ENCODE data around the gene TMPRSS2.

The TMPRSS2 gene

GRCh38 chr21:41446586-41446985 is 61.4 kb downstream of the TMPRSS2 start:
- Histone ChIP-seq H3K4me1 (ENCODE audit: control insufficient read depth, insufficient read depth, low read length) (no peaks in the 10 kb centered on the region), H3K27ac (ENCODE audit: low read depth, low read length) (no peak overlapping the region), H3K9ac (ENCODE audit: low read length) (no peak overlapping the region), H3K36me3 (ENCODE audit: control insufficient read depth, insufficient read depth, low read length) (no peaks in the 10 kb centered on the region), H3K9me3 (ENCODE audit: control insufficient read depth, insufficient read depth, low read depth, low read length) (no peaks in the 10 kb centered on the region), H3K27me3 (ENCODE audit: control insufficient read depth, insufficient read depth, low read length) (no peaks in the 10 kb centered on the region), H3K4me3 (ENCODE audit: low read depth, low read length) (no peak overlapping the region)

GRCh38 chr21:41445465-41445862 is 62.5 kb downstream of the TMPRSS2 start:
- H3K4me1 ChIP-seq (ENCODE audit: control insufficient read depth, insufficient read depth, low read length), result no peaks in the 10 kb centered on the region
- H3K27me3 ChIP-seq (ENCODE audit: control insufficient read depth, insufficient read depth, low read length), result no peaks in the 10 kb centered on the region
- H3K27ac ChIP-seq (ENCODE audit: low read depth, low read length), result no peak overlapping the region
- H3K9ac ChIP-seq (ENCODE audit: low read length), result no peak overlapping the region
- H3K36me3 ChIP-seq (ENCODE audit: control insufficient read depth, insufficient read depth, low read length), result no peaks in the 10 kb centered on the region
- no peaks in the 10 kb centered on the region for H3K9me3 ChIP-seq (ENCODE audit: control insufficient read depth, insufficient read depth, low read depth, low read length)
- H3K4me3 ChIP-seq (ENCODE audit: low read depth, low read length), result no peak overlapping the region

GRCh38 chr21:41444703-41445464 is 63.1 kb downstream of the TMPRSS2 start:
- H3K27me3 ChIP-seq (ENCODE audit: control insufficient read depth, insufficient read depth, low read length), result no peaks in the 10 kb centered on the region
- H3K9me3 ChIP-seq (ENCODE audit: control insufficient read depth, insufficient read depth, low read depth, low read length), result no peaks in the 10 kb centered on the region
- no peak overlapping the region for H3K9ac ChIP-seq (ENCODE audit: low read length)
- H3K27ac ChIP-seq (ENCODE audit: low read depth, low read length), result no peak overlapping the region
- no peak overlapping the region for H3K4me3 ChIP-seq (ENCODE audit: low read depth, low read length)
- no peaks in the 10 kb centered on the region for H3K36me3 ChIP-seq (ENCODE audit: control insufficient read depth, insufficient read depth, low read length)
- H3K4me1 ChIP-seq (ENCODE audit: control insufficient read depth, insufficient read depth, low read length), result no peaks in the 10 kb centered on the region

GRCh38 chr21:41443562-41443961 is 64.4 kb downstream of the TMPRSS2 start:
- Histone ChIP-seq H3K27ac (ENCODE audit: low read depth, low read length) (no peak overlapping the region), H3K4me3 (ENCODE audit: low read depth, low read length) (no peak overlapping the region), H3K9me3 (ENCODE audit: control insufficient read depth, insufficient read depth, low read depth, low read length) (no peaks in the 10 kb centered on the region), H3K4me1 (ENCODE audit: control insufficient read depth, insufficient read depth, low read length) (no peaks in the 10 kb centered on the region), H3K27me3 (ENCODE audit: control insufficient read depth, insufficient read depth, low read length) (no peaks in the 10 kb centered on the region), H3K9ac (ENCODE audit: low read length) (no peak overlapping the region), H3K36me3 (ENCODE audit: control insufficient read depth, insufficient read depth, low read length) (no peaks in the 10 kb centered on the region)

GRCh38 chr21:41442481-41443186 is 65.3 kb downstream of the TMPRSS2 start:
- H3K27me3 ChIP-seq (ENCODE audit: control insufficient read depth, insufficient read depth, low read length), result no peaks in the 10 kb centered on the region
- no peaks in the 10 kb centered on the region for H3K9me3 ChIP-seq (ENCODE audit: control insufficient read depth, insufficient read depth, low read depth, low read length)
- H3K4me1 ChIP-seq (ENCODE audit: control insufficient read depth, insufficient read depth, low read length), result no peaks in the 10 kb centered on the region
- no peaks in the 10 kb centered on the region for H3K36me3 ChIP-seq (ENCODE audit: control insufficient read depth, insufficient read depth, low read length)
- H3K27ac ChIP-seq (ENCODE audit: low read depth, low read length), result no peak overlapping the region
- no peak overlapping the region for H3K9ac ChIP-seq (ENCODE audit: low read length)
- H3K4me3 ChIP-seq (ENCODE audit: low read depth, low read length), result no peak overlapping the region

GRCh38 chr21:41441546-41441945 is 66.4 kb downstream of the TMPRSS2 start:
- Histone ChIP-seq H3K4me3 (ENCODE audit: low read depth, low read length) (no peak overlapping the region), H3K9ac (ENCODE audit: low read length) (no peak overlapping the region), H3K27me3 (ENCODE audit: control insufficient read depth, insufficient read depth, low read length) (no peaks in the 10 kb centered on the region), H3K9me3 (ENCODE audit: control insufficient read depth, insufficient read depth, low read depth, low read length) (no peaks in the 10 kb centered on the region), H3K36me3 (ENCODE audit: control insufficient read depth, insufficient read depth, low read length) (no peaks in the 10 kb centered on the region), H3K27ac (ENCODE audit: low read depth, low read length) (no peak overlapping the region), H3K4me1 (ENCODE audit: control insufficient read depth, insufficient read depth, low read length) (no peaks in the 10 kb centered on the region)

GRCh38 chr21:41439248-41439647 is 68.7 kb downstream of the TMPRSS2 start:
- Histone ChIP-seq H3K27me3 (ENCODE audit: control insufficient read depth, insufficient read depth, low read length) (no peaks in the 10 kb centered on the region), H3K4me1 (ENCODE audit: control insufficient read depth, insufficient read depth, low read length) (no peaks in the 10 kb centered on the region), H3K4me3 (ENCODE audit: low read depth, low read length) (no peak overlapping the region), H3K9ac (ENCODE audit: low read length) (no peak overlapping the region), H3K9me3 (ENCODE audit: control insufficient read depth, insufficient read depth, low read depth, low read length) (0 out of 2 replicates have a peak, but pooled peaks cover 5% of the 10 kb centered on the region), H3K27ac (ENCODE audit: low read depth, low read length) (no peak overlapping the region), H3K36me3 (ENCODE audit: control insufficient read depth, insufficient read depth, low read length) (no peaks in the 10 kb centered on the region)

- H3K27me3 ChIP-seq (ENCODE audit: control insufficient read depth, insufficient read depth, low read length), result no peaks in the 10 kb centered on the region
- H3K36me3 ChIP-seq (ENCODE audit: control insufficient read depth, insufficient read depth, low read length), result no peaks in the 10 kb centered on the region
- 0 out of 2 replicates have a peak, but pooled peaks cover 5% of the 10 kb centered on the region for H3K9me3 ChIP-seq (ENCODE audit: control insufficient read depth, insufficient read depth, low read depth, low read length)
- H3K4me3 ChIP-seq (ENCODE audit: low read depth, low read length), result no peak overlapping the region
- H3K9ac ChIP-seq (ENCODE audit: low read length), result no peak overlapping the region
- no peaks in the 10 kb centered on the region for H3K4me1 ChIP-seq (ENCODE audit: control insufficient read depth, insufficient read depth, low read length)
- H3K27ac ChIP-seq (ENCODE audit: low read depth, low read length), result no peak overlapping the region
Measured at GRCh38 chr21:41438425-41439113, 69.4 kb downstream of the TMPRSS2 start.

- H3K4me3 ChIP-seq (ENCODE audit: low read depth, low read length), result no peak overlapping the region
- no peak overlapping the region for H3K27ac ChIP-seq (ENCODE audit: low read depth, low read length)
- H3K27me3 ChIP-seq (ENCODE audit: control insufficient read depth, insufficient read depth, low read length), result no peaks in the 10 kb centered on the region
- H3K4me1 ChIP-seq (ENCODE audit: control insufficient read depth, insufficient read depth, low read length), result 0 out of 2 replicates have a peak, but pooled peaks cover 5% of the 10 kb centered on the region
- 0 out of 2 replicates have a peak, but pooled peaks cover 5% of the 10 kb centered on the region for H3K9me3 ChIP-seq (ENCODE audit: control insufficient read depth, insufficient read depth, low read depth, low read length)
- H3K9ac ChIP-seq (ENCODE audit: low read length), result no peak overlapping the region
- no peaks in the 10 kb centered on the region for H3K36me3 ChIP-seq (ENCODE audit: control insufficient read depth, insufficient read depth, low read length)
Measured at GRCh38 chr21:41437729-41438128, 70.2 kb downstream of the TMPRSS2 start.

- 0 out of 2 replicates have a peak, but pooled peaks cover 5% of the 10 kb centered on the region for H3K4me1 ChIP-seq (ENCODE audit: control insufficient read depth, insufficient read depth, low read length)
- no peaks in the 10 kb centered on the region for H3K36me3 ChIP-seq (ENCODE audit: control insufficient read depth, insufficient read depth, low read length)
- H3K27ac ChIP-seq (ENCODE audit: low read depth, low read length), result no peak overlapping the region
- H3K27me3 ChIP-seq (ENCODE audit: control insufficient read depth, insufficient read depth, low read length), result no peaks in the 10 kb centered on the region
- no peak overlapping the region for H3K4me3 ChIP-seq (ENCODE audit: low read depth, low read length)
- 0 out of 2 replicates have a peak, but pooled peaks cover 5% of the 10 kb centered on the region for H3K9me3 ChIP-seq (ENCODE audit: control insufficient read depth, insufficient read depth, low read depth, low read length)
- H3K9ac ChIP-seq (ENCODE audit: low read length), result no peak overlapping the region
Measured at GRCh38 chr21:41435706-41436105, 72.3 kb downstream of the TMPRSS2 start.

GRCh38 chr21:41433566-41433965 is 74.4 kb downstream of the TMPRSS2 start:
- H3K9ac ChIP-seq (ENCODE audit: low read length), result no peak overlapping the region
- H3K36me3 ChIP-seq (ENCODE audit: control insufficient read depth, insufficient read depth, low read length), result no peaks in the 10 kb centered on the region
- no peak overlapping the region for H3K4me3 ChIP-seq (ENCODE audit: low read depth, low read length)
- 0 out of 2 replicates have a peak, but pooled peaks cover 5% of the 10 kb centered on the region for H3K9me3 ChIP-seq (ENCODE audit: control insufficient read depth, insufficient read depth, low read depth, low read length)
- peaks cover 17% of the 10 kb centered on the region for H3K27me3 ChIP-seq (ENCODE audit: control insufficient read depth, insufficient read depth, low read length)
- no peak overlapping the region for H3K27ac ChIP-seq (ENCODE audit: low read depth, low read length)
- 0 out of 2 replicates have a peak, but pooled peaks cover 5% of the 10 kb centered on the region for H3K4me1 ChIP-seq (ENCODE audit: control insufficient read depth, insufficient read depth, low read length)
